Measurements from ENCODE around the gene SDHA.

The SDHA gene

GRCh38 chr5:179401-179800 is 38.7 kb upstream of the SDHA start:
- no peak for TF ChIP-seq CTCF (IDR thresholded peaks at IDR 0.05; ENCODE audit: borderline replicate concordance, insufficient read depth, low read depth, low read length)
- no peak overlapping the region for H3K4me3 ChIP-seq (ENCODE audit: low read depth, low read length)

GRCh38 chr5:180286-180918 is 37.7 kb upstream of the SDHA start:
- H3K4me3 ChIP-seq (ENCODE audit: low read depth, low read length): no peak overlapping the region
- no peak for TF ChIP-seq CTCF (IDR thresholded peaks at IDR 0.05; ENCODE audit: borderline replicate concordance, insufficient read depth, low read depth, low read length)

GRCh38 chr5:181160-181559 is 37.0 kb upstream of the SDHA start:
- H3K4me3 ChIP-seq (ENCODE audit: low read depth, low read length): no peak overlapping the region
- no peak for TF ChIP-seq CTCF (IDR thresholded peaks at IDR 0.05; ENCODE audit: borderline replicate concordance, insufficient read depth, low read depth, low read length)

GRCh38 chr5:181566-181965 is 36.6 kb upstream of the SDHA start:
- H3K4me3 ChIP-seq (ENCODE audit: low read depth, low read length): no peak overlapping the region
- no peak for TF ChIP-seq CTCF (IDR thresholded peaks at IDR 0.05; ENCODE audit: borderline replicate concordance, insufficient read depth, low read depth, low read length)

GRCh38 chr5:182126-182525 is 36.0 kb upstream of the SDHA start:
- no peak for TF ChIP-seq CTCF (IDR thresholded peaks at IDR 0.05; ENCODE audit: borderline replicate concordance, insufficient read depth, low read depth, low read length)
- no peak overlapping the region for H3K4me3 ChIP-seq (ENCODE audit: low read depth, low read length)

GRCh38 chr5:184471-184870 is 33.6 kb upstream of the SDHA start:
- TF ChIP-seq CTCF (IDR thresholded peaks at IDR 0.05; ENCODE audit: borderline replicate concordance, insufficient read depth, low read depth, low read length): no peak
- no peak overlapping the region for H3K4me3 ChIP-seq (ENCODE audit: low read depth, low read length)
